HG02852 (cell line): ENCODE data around the gene ZSWIM6.

Experiments
- ATAC-seq: cut with Tn5 transposase; IDR thresholded peaks from one replicate; pipeline ENCODE4 v1.9.1; 2021; ENCODE audit warnings: mild to moderate bottlenecking, moderate library complexity; ENCODE audit not compliant: unreplicated experiment

ZSWIM6 gene

GRCh38 chr5:61357745-61358144 is 25.7 kb downstream of the ZSWIM6 start:
- no peak for ATAC-seq

GRCh38 chr5:61362796-61363368 is 30.8 kb downstream of the ZSWIM6 start:
- no peak for ATAC-seq

GRCh38 chr5:61363401-61364114 is 31.5 kb downstream of the ZSWIM6 start:
- ATAC-seq, result no peak

GRCh38 chr5:61366497-61367240 is 34.6 kb downstream of the ZSWIM6 start:
- ATAC-seq, result no peak

GRCh38 chr5:61370506-61370905 is 38.4 kb downstream of the ZSWIM6 start:
- no peak for ATAC-seq

- ATAC-seq, result no peak
These were observed 39.4 kb downstream of the ZSWIM6 start for GRCh38 chr5:61371474-61371873.

- ATAC-seq, result no peak
These were observed 47.6 kb downstream of the ZSWIM6 start for GRCh38 chr5:61379677-61380076.

- ATAC-seq, result no peak
These were observed 49.9 kb downstream of the ZSWIM6 start for GRCh38 chr5:61381968-61382367.

- ATAC-seq, result no peak
These were observed 53.6 kb downstream of the ZSWIM6 start for GRCh38 chr5:61385627-61386026.

GRCh38 chr5:61386045-61386800 is 54.2 kb downstream of the ZSWIM6 start:
- ATAC-seq, result no peak

- no peak for ATAC-seq
These were observed 57.6 kb downstream of the ZSWIM6 start for GRCh38 chr5:61389609-61390008.

GRCh38 chr5:61394078-61394704 is 62.1 kb downstream of the ZSWIM6 start:
- ATAC-seq, result no peak

GRCh38 chr5:61394793-61395192 is 62.7 kb downstream of the ZSWIM6 start:
- no peak for ATAC-seq

GRCh38 chr5:61397238-61397637 is 65.2 kb downstream of the ZSWIM6 start:
- ATAC-seq, result no peak

GRCh38 chr5:61397937-61398336 is 65.9 kb downstream of the ZSWIM6 start:
- ATAC-seq, result no peak

- no peak for ATAC-seq
These were observed 66.4 kb downstream of the ZSWIM6 start for GRCh38 chr5:61398440-61398839.

- ATAC-seq, result no peak
These were observed 67.6 kb downstream of the ZSWIM6 start for GRCh38 chr5:61399679-61400078.

GRCh38 chr5:61401726-61402125 is 69.7 kb downstream of the ZSWIM6 start:
- no peak for ATAC-seq

GRCh38 chr5:61402244-61402823 is 70.3 kb downstream of the ZSWIM6 start:
- ATAC-seq, result no peak
